Stimulated activated CD8-positive, alpha-beta memory T cell treated with anti-CD3 and anti-CD28 coated beads, Interleukin-15, amount 100 ng/mL, for 48 hours (primary cell): ENCODE results near the gene PITPNC1.
"Not testable (repeated sequence)": the region's sequence is repeated elsewhere in the genome, so short reads cannot be mapped to it uniquely, and the experiment has no call there.

ENCODE experiments used
- DNase-seq, 2 donors: peaks; one replicate each; pipeline ENCODE4 v3.0.0-alpha.2; 2020; ENCODE audit warnings: low read depth in 2 of 2

The PITPNC1 gene

GRCh38 chr17:67725373-67725791, 348.3 kb downstream of the PITPNC1 start:
- no peak for DNase-seq

- DNase-seq = no peak
Measured at GRCh38 chr17:67725807-67726206, 348.7 kb downstream of the PITPNC1 start.

- DNase-seq = not testable (repeated sequence)
Measured at GRCh38 chr17:67727152-67728039, 350.3 kb downstream of the PITPNC1 start.

- DNase-seq = no peak
Measured at GRCh38 chr17:67729903-67730302, 352.8 kb downstream of the PITPNC1 start.

GRCh38 chr17:67730731-67731130, 353.6 kb downstream of the PITPNC1 start:
- no peak for DNase-seq

- DNase-seq = no peak
Measured at GRCh38 chr17:67733449-67733848, 356.4 kb downstream of the PITPNC1 start.

GRCh38 chr17:67737145-67737544, 360.1 kb downstream of the PITPNC1 start:
- DNase-seq = no peak

GRCh38 chr17:67742025-67742424, 364.9 kb downstream of the PITPNC1 start:
- DNase-seq = no peak
